ENCODE measurements around the gene ZDHHC11B.

DNA sequence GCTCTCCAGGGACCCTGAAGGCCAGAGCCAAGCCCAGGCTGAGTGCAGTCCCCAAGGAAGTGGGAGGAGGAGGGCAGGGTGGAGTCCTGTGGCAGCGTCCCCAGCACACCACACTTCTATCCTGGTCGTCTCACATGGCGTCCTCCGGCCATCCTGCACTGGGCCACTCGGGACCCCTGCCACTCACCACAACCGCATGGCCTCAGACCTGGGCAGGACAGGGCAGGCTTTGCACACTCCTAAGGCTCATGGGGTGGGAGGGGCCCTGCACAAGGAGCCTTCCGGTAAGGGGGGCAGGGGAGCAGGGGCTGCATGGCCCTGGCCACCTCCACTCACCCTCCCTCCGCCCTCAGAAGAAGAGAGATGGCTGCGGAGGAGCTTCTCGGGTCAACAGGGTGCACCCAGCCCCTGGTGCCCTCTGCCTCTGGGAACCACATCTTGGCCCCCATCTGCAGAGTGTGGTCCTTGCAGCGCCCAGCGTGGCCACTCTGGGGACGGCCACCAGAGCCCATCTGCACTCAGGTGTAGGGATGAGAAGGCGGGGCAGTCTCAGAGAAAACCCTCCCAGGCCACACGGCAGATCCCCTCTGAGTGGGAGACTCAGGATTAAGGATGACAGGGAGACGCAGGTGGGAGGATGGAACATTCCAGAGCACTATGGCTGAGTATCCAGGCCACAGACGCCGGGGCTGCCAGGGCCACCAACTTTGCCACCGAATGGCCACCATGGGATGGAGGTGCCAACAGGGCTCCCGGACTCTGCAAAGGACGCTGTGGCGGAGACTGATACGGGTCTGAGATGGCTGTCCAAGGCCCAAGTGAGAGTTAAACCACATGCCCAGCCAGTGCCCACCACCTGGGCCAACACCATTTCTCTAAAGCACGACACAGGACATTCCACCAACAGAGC lies 99.0 kb downstream of the ZDHHC11B start:
- TF ChIP-seq CTCF (IDR thresholded peaks at IDR 0.05; ENCODE audit: insufficient read depth, low read length), result no peak
- TF ChIP-seq, protein P1, sequence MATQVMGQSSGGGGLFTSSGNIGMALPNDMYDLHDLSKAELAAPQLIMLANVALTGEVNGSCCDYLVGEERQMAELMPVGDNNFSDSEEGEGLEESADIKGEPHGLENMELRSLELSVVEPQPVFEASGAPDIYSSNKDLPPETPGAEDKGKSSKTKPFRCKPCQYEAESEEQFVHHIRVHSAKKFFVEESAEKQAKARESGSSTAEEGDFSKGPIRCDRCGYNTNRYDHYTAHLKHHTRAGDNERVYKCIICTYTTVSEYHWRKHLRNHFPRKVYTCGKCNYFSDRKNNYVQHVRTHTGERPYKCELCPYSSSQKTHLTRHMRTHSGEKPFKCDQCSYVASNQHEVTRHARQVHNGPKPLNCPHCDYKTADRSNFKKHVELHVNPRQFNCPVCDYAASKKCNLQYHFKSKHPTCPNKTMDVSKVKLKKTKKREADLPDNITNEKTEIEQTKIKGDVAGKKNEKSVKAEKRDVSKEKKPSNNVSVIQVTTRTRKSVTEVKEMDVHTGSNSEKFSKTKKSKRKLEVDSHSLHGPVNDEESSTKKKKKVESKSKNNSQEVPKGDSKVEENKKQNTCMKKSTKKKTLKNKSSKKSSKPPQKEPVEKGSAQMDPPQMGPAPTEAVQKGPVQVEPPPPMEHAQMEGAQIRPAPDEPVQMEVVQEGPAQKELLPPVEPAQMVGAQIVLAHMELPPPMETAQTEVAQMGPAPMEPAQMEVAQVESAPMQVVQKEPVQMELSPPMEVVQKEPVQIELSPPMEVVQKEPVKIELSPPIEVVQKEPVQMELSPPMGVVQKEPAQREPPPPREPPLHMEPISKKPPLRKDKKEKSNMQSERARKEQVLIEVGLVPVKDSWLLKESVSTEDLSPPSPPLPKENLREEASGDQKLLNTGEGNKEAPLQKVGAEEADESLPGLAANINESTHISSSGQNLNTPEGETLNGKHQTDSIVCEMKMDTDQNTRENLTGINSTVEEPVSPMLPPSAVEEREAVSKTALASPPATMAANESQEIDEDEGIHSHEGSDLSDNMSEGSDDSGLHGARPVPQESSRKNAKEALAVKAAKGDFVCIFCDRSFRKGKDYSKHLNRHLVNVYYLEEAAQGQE (IDR thresholded peaks at IDR 0.05; ENCODE audit: insufficient replicate concordance, low read depth), result no peak
